ENCODE measurements around the gene SAMD10.

DNA sequence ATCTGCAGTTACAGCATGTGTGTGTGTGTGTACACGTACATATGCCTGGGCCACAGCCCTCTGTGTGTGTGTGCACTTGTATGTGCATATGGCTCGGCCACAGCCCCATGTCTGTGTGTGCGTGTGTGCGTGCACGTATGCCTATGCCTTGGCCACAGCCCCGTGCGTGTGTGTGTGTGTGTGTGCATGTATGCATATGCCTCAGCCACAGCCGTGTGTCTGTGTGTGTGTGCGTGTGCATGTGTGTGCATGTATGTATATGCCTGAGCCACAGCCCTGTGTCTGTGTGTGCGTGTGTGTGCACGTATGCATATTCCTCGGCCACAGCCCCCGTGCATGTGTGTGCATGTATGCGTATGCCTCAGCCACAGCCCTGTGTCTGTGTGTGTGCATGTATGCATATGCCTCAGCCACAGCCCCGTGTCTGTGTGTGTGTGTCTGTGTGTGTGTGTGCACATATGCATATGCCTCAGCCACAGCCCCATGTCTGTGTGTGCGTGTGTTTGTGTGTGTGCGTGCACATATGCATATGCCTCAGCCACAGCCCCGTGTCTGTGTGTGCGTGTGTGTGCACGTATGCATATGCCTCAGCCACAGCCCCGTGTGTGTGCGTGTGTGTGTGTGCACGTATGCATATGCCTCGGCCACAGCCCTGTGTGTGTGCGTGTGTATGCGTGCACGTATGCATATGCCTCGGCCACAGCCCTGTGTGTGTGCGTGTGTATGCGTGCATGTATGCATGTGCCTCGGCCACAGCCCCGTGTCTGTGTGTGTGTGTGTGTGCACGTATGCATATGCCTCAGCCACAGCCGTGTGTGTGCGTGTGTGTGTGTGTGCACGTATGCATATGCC is 41.9 kb upstream of the SAMD10 start:
- TF ChIP-seq GATA2 (IDR thresholded peaks at IDR 0.05; ENCODE audit: low read depth, low read length): no peak
- TF ChIP-seq GATA3 (IDR thresholded peaks at IDR 0.05; ENCODE audit: low read depth, low read length): no peak

Data from SH-SY5Y (cell line).